ENCODE data around the gene TRAPPC4.

The TRAPPC4 gene

DNA sequence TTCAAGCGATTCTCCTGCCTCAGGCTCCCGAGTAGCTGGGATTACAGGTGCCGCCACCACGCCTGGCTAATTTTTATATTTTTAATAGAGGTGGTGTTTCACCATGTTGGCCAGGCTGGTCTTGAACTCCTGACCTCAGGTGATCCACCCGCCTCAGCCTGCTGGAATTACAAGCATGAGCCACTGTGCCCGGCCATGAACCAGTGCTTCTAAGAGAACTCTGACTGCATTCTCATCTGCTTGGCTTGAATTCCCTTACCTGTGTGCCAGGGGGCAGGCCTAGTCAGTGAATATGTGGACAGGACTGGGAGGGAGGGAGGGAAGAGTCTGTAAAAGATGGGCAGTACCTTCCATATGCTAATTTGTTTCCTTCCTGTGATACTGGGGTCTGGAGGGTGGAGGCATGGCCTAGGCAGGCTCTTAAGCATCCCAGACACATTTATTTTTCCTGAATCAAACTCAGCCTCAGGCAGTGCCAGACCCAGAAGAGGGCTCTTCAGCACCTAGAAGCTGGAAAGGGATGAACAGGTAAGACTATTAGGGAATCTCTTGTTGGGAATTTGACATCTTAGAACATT lies 7.0 kb upstream of the TRAPPC4 start:
- no peak overlapping the region for H3K27ac ChIP-seq

DNA sequence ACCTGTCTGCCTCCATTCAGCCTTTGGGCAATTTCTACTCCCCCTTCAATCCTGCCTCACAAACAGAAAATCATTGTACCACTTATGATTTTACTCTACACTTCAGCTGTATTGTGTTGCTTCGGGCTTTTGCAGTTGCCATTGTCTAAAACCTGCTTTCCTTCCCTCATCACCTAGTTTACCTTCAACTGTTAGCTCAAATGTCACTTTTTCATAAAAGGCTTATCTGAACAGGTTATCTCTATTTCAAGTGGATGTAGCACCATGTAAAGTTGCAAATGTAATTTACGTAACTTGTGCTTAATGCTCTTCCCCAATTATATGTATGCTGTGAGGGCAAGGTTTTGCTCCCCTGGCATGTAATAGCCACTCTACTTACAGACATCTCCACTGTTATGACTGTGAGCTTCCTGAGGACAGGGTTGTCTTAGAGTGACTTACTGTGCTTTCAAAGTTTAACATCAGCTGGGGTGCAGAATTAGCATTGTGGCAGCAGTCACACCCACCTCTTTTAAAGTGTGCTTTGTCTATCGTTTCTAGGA lies 5.9 kb upstream of the TRAPPC4 start:
- Histone ChIP-seq H3K4me3 (no peak overlapping the region), H3K27ac (no peak overlapping the region)

More for the DNA sequence above, 7.0 kb upstream of the TRAPPC4 start:
- no peak overlapping the region for H3K4me3 ChIP-seq

DNA sequence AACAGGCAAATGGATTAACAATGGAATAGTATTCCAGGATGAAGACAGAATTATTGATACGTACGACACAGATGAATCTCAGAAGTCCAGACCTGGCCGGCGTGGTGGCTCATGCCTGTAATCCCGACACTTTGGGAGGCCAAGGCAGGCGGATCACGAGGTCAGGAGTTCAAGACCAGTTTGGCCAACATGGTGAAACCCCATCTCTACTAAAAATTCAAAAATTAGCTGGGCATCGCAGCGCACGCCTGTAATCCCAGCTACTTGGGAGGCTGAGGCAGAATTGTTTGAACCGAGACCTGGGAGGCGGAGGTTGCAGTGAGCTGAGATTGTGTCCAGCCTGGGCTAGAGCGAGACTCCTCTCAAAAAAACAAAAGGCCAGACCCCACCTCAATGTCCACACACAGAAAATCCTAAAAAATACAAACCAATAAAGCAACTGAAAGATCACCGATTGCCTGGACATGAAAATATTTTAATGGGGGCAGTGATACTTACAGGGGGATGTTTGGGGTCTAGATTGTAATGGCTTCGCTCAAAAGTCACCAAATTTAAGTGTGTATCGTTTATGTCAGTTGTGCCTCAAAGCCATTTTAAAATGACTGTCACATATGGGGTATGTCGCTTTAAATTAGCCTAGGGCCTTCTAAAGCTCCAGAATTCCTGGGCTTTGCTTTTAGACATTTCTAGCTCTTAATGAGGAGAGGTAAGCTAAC lies 4.2 kb upstream of the TRAPPC4 start:
- H3K27ac ChIP-seq: no peak overlapping the region
- no peak overlapping the region for H3K4me3 ChIP-seq

DNA sequence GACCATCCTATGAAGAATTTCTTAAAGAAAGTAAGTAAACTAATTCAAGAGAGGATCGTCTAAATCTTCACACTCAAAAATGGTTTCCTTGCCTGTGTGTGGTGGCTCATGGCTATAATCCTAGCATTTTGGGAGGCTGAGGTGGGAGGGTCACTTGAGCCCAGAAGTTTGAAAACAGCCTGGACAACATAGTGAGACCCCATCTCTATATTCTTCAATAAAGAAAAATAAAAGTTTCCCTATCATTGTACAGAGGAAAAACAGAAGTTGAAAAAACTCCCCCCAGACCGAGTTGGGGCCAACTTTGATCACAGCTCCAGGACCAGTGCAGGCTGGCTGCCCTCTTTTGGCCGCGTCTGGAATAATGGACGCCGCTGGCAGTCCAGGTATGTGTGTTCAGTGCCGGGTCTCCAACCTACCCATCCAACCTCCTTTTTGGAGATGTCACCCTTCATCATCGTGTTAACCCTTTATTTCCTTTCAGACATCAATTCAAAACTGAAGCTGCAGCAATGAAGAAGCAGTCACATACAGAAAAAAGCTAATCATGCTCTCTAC lies 3.4 kb upstream of the TRAPPC4 start:
- H3K4me3 ChIP-seq: no peak overlapping the region
- no peak overlapping the region for H3K27ac ChIP-seq

DNA sequence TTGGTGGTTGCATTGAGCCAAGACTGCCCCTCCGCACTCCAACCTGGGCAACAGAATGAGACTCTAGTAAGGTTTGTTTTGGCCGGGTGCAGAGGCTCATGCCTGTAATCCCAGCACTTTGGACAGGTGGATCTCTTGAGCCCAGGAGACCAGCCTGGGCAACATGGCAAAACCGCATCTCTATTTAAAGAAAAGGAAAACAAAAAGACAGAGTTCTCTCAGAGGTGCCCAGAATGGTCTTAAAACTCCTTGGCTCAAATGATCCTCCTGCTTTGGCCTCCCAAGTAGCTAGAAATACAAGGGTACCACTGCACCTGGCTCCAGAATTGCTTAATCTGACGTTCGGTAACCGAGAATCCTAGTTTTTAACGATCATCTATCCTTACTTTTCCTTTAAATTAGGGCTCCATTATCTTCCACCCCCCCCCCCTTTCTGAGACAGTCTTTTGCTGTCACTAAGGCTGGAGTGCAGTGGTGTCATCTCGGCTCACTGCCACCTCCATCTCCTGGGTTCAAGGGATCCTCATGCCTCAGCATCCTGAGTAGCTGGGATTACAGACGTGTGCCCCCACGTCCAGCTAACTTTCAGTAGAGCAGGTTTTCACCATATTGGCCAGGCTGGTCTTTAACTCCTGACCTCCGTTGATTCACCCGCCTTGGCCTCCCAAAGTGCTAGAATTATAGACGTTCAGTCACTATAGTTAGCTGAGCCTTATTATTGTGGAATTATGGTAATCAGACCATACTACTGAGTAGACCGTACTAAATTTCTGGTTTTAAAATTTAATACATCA lies 2.2 kb upstream of the TRAPPC4 start:
- peak overlapping the region in 6 of 21 experiments; percentile 21 to 95 (median 94) for H3K27ac ChIP-seq
- peak overlapping the region in 3 of 7 experiments; percentile 76 to 93 (median 84) for H3K4me3 ChIP-seq

DNA sequence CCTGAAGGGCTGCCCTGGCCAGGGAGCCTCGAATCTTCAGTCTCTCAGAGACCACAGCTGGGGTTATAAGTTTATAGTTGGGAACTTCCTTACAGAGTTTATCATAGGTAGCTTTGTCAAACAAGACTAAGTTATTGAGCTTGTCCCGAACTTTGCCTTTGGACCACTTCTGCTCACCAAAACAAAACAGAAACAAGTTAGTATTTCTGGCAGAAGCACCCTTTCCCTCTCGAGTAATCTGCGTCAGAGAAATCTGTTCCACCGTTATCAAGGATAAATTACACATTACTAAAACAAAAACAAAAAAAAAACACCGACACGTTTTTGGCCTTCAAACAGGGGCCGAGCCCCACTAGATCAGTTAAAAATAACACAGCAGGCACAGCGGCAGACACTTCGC lies 1.2 kb upstream of the TRAPPC4 start:
- peak overlapping the region; percentile 64 to 93 (median 82) for H3K4me3 ChIP-seq
- H3K27ac ChIP-seq: peak overlapping the region in 20 of 21 experiments; percentile 83 to 96 (median 93)

DNA sequence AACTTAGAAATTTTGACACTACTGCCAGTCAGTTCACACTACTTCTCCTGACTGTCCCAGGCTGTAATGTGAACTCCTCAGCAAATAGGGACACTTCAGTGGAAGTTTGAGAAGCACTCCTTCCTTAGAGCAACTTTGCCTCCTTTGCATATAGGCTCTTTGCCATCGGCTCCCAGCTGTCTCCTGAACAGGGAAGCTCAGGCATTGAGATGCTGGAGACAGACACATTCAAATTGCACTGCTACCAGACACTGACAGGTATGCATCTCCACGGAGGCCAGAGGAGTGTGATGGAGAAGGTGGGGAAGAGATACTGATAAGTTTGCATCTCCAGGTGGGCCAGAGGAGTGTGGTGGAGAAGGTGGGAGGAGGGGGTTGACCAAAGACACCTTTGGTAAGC lies 1.4 kb downstream of the TRAPPC4 start:
- H3K4me3 ChIP-seq: peak overlapping the region in 4 of 7 experiments; percentile 76 to 93 (median 84)
- H3K27ac ChIP-seq: peak overlapping the region in 3 of 21 experiments; percentile 94

DNA sequence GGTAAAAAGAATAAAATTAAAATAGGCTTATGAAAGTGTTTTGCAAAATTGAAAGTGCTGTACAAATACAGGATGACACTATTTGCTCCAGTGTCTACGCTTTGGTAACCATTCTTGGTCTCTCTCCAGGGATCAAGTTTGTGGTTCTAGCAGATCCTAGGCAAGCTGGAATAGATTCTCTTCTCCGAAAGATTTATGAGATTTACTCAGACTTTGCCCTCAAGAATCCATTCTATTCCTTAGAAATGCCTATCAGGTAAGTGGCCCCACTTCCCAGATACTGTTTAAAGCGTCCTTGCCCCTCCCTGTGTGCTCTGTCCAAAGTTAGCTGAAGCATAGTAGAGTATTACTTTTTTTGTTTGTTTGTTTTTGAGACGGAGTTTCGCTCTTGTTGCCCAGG lies 3.1 kb downstream of the TRAPPC4 start:
- H3K4me3 ChIP-seq: no peak overlapping the region

DNA sequence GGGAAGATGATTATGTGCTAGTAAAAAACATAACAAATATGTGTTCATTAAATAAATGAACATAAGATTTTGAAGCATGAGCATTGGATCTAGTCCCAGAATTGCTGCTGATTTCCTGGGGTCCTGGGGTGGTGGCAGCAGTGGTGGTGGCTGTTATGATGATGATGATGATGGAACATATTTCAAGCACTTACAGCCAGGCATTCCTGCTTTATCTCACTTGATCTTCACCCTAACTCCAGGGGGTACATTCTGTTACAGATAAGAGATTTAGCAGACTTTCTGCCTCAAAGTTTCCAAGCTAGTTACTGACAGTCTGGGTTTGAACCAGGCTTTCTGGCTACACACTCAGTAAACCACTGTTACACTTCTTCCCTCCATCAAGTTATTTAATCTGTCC lies 5.2 kb downstream of the TRAPPC4 start:
- Histone ChIP-seq H3K27ac (no peak overlapping the region), H3K4me3 (no peak overlapping the region)

More for the DNA sequence above, 3.1 kb downstream of the TRAPPC4 start:
- H3K27ac ChIP-seq: no peak overlapping the region

DNA sequence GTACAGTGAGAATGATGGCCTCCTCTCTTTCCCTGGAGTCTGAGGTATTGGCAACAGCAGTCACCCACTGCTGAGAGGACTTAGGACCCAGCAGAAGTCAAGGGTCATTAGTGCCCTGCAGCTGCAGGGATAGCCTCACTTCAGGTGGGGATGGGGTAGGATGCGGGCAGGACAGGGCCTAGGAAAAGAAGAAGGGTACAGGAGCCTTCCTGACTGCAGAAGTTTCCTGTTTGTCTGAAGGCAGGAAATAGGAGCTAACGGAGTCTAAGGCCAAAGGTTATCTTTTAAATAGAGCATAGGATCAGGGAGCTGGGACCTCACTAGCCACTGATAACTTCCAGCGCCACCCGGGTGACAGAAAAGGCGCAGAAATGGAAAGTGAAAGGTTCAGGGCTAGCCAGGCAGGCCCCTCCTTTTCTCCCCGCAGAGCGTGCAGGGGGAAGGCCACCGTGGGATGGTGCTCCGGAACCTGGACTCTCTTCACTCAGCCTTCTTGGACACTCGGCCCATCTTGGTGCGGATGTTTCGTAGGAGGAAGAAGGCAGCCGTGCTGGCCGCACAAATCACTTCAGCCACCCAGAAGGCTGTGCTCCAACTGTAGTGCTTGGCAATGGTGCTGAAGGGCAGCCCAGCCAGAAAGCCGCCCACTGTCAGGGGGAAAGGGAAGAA lies 6.0 kb downstream of the TRAPPC4 start:
- Histone ChIP-seq H3K27ac (peak overlapping the region in 6 of 21 experiments; percentile 0 to 52 (median 14)), H3K4me3 (no peak overlapping the region)

DNA sequence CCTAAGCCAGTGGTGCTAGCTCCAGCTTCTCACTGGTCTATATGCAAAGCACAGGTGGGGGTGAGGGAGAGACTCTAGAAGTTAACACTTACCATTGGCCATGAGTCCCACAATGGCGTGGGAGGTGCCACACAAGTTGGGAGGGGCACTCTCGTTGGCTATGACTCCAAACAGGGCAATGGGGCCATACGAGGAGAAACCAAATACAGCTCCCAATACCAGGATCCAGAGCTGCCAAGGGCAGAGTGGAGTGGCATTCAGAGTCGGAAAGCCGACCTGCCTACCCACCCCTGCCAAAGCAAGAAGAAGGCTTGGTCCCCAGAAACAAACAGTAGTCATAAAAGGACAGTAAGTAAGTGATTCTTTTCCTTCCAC lies 6.5 kb downstream of the TRAPPC4 start:
- Histone ChIP-seq H3K4me3 (no peak overlapping the region), H3K27ac (peak overlapping the region in 5 of 21 experiments; percentile 0 to 52 (median 23))

DNA sequence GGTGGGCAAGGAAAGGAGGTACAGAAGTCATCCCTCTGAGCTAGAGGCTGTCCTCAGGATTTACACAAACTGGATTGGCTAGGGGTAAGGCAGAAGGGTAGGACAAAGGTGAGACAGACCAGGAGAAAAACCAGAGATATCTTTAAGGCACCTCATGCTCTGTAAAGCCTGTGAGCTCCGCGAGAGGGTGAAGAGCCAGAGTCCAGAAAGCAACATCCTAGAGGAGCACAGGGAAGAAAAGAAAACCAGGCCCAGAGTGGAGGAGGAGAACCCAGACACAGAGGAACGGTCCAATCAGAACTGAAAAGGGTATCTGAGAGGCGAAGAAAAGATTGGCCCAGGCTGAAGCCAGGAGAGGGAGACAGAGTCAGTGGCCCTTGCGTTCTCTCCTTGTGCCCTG lies 7.0 kb downstream of the TRAPPC4 start:
- Histone ChIP-seq H3K4me3 (no peak overlapping the region), H3K27ac (peak overlapping the region in 2 of 21 experiments; percentile 7 to 27)

DNA sequence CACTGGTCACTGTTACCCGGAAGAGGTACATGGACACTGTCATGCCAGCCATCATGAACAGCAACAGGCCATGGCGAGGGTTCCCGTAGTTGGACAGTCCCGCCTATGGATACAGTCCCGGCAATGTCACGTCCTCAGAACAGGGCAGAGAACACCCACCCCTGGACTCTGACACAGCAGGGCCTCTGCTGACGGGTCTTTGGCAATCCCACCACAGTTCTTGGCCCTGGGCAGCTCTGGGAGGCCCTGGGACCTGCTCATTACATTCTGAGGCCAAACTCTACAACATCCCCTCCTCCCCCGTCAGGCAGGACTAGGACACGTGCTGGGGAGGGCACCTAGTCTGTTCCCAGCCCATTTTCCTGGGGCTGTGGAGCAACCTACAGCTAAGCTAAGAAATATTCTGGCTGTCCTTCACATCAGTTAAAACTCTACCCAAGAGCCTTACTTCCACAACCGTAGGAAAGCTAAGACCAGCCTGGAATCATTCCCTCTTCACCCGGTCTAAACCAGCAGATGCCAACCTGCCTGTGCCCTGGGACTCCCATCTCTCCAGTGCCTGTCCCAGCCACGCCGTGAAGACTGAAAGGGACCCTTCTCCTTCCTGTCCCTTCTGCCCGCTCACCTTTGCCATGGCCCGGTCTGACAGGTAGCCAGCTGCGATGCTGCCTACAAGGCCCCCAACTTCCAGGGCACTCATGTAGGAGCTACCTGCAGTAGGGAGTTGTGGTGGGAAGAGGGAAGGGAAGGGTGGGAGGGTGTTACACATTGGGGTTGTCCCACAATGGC lies 7.6 kb downstream of the TRAPPC4 start:
- peak overlapping the region in 1 of 21 experiments; percentile 6 for H3K27ac ChIP-seq

DNA sequence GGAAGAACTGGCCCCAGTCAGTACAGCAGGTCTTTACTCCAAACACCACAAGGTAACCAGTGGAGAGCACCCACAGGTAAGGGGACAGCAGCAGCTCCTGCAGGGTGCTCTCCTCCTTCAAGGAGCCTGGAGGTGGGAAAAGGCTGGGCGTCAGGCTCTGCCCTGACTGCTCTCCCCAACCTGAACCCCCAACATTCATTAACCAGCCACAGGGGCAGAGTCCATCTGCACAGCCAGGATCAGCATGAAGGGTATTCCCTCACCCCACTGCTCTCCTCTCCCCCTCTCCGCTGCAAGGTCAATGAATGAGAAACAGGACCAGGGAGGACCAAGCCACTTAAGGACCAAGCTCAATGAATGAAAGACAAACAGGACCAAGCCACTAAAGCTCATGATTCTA lies 8.4 kb downstream of the TRAPPC4 start:
- H3K27ac ChIP-seq: no peak overlapping the region
- no peak overlapping the region for H3K4me3 ChIP-seq

More for the DNA sequence above, 7.6 kb downstream of the TRAPPC4 start:
- no peak overlapping the region for H3K4me3 ChIP-seq

DNA sequence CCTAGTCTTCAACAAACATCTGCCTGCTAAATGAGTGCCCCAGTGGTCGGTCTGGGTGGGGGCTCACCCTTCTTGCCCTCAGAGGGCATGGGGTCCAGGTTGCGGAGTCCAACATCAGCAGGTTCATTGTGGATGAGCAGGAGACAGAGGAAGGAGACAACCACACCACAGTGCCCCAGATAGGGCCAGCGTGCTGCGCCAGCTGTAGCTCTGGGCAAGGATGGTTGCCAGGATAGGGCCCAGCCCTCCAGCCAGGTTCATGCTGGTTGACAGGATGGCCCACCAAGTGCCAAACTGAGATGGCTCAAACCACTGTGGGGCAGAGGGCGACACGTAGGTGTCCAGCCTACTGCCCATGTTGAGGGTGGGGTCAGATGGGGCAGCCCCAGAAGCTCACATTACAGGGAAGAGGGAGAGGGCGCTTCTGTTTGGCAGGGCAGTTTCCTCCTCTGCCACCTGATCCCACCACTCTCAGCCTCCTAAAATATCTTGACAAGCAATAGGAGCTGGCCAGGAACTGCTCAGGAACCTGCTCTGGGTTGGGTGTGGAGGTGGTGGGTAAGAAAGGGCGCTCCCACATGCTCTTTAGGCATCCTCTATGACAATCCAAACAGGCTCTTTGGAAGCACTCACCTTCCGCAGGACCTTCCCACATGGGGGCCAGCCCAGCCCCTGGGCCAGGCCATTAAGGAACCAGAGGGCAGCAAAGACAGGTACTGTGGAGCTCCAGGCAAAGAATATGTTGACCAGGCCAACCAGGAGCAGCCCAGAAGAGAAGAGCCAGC lies 9.2 kb downstream of the TRAPPC4 start:
- Histone ChIP-seq H3K27ac (peak overlapping the region in 1 of 21 experiments; percentile 21), H3K4me3 (no peak overlapping the region)

DNA sequence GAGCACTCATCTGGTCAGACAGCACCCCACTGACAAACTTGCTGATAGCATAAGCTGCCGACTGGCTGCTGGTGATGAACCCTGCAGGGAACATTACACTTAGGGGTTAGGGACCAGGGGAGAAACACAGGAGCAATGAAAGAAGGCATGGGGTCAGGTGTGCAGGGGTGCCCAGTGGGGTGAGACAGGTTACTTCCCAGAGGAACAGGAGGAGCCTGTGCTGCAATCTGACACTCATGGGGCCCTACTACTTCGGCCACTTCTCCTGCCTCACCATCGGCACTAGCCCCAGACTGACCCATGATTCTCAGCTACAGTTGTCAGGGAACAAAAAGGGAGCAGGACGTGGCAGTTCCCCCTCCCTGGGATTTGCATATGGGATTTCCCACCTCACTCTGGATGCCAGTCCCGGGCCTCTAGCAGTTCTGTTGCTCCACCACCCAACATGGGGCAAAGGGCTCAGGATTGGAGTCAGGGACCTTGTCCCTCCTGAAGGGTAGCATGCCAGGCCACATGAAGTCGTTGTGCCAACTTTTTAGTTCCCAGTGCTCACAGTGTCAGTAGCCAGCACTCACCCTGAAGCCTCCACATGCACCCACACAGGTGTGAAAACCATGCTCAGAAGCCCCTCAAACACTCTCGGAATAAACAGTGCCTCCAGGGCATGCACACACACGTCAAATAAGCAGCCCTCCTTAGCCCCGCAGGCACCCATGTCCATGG lies 9.9 kb downstream of the TRAPPC4 start:
- Histone ChIP-seq H3K27ac (peak overlapping the region in 12 of 21 experiments; percentile 14 to 95 (median 86)), H3K4me3 (no peak overlapping the region)

DNA sequence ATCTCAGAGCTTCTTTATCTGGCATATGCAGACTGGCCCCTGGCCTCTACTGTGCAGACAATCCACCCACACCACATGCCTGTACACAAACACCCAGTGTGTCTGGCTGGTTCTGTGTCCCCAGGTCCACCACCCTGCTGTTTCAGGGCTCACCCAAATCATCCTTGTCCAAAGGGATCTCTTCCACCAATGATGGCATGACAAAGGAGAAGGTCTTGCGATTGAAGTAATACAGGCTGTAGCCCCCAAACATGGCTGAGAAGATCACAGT lies 10.4 kb downstream of the TRAPPC4 start:
- no peak overlapping the region for H3K4me3 ChIP-seq

More for the DNA sequence above, 10.4 kb downstream of the TRAPPC4 start:
- peak overlapping the region in 14 of 21 experiments; percentile 14 to 95 (median 86) for H3K27ac ChIP-seq
